SIG-M5 treated with dmso at 0.1 percent for 504 hours (cell line): ENCODE results near the gene LIN52.
"Not testable (repeated sequence)": the region's sequence is repeated elsewhere in the genome, so short reads cannot be mapped to it uniquely, and the experiment has no call there.

Experiments
- DNase-seq: peaks from one replicate; lab custom pipeline; 2025; ENCODE audit not compliant: unreplicated experiment; lab: John Stamatoyannopoulos, UW

The LIN52 gene

GRCh38 chr14:74105381-74105780 is 20.6 kb downstream of the LIN52 start:
- DNase-seq, result no peak

- DNase-seq, result no peak
Observed at GRCh38 chr14:74109369-74109768, 24.6 kb downstream of the LIN52 start.

GRCh38 chr14:74111395-74112216 is 26.9 kb downstream of the LIN52 start:
- peak; percentile 66 for DNase-seq

GRCh38 chr14:74125487-74125886 is 40.7 kb downstream of the LIN52 start:
- not testable (repeated sequence) for DNase-seq

- no peak for DNase-seq
Observed at GRCh38 chr14:74126315-74127013, 41.7 kb downstream of the LIN52 start.

GRCh38 chr14:74127634-74128033 is 42.9 kb downstream of the LIN52 start:
- DNase-seq, result no peak

GRCh38 chr14:74133833-74134481 is 49.2 kb downstream of the LIN52 start:
- no peak for DNase-seq

- no peak for DNase-seq
Observed at GRCh38 chr14:74134484-74134883, 49.7 kb downstream of the LIN52 start.

- DNase-seq, result no peak
Observed at GRCh38 chr14:74135426-74135825, 50.7 kb downstream of the LIN52 start.

GRCh38 chr14:74140374-74140850 is 55.7 kb downstream of the LIN52 start:
- no peak for DNase-seq

GRCh38 chr14:74141703-74142102 is 56.9 kb downstream of the LIN52 start:
- DNase-seq, result no peak

- no peak for DNase-seq
Observed at GRCh38 chr14:74142523-74142922, 57.8 kb downstream of the LIN52 start.

- DNase-seq, result no peak
Observed at GRCh38 chr14:74144789-74145188, 60.0 kb downstream of the LIN52 start.

- no peak for DNase-seq
Observed at GRCh38 chr14:74147571-74147970, 62.8 kb downstream of the LIN52 start.

GRCh38 chr14:74148705-74149104 is 63.9 kb downstream of the LIN52 start:
- DNase-seq, result no peak

- DNase-seq, result no peak
Observed at GRCh38 chr14:74155287-74155686, 70.5 kb downstream of the LIN52 start.

- no peak for DNase-seq
Observed at GRCh38 chr14:74155749-74156148, 71.0 kb downstream of the LIN52 start.

GRCh38 chr14:74160763-74161162 is 76.0 kb downstream of the LIN52 start:
- no peak for DNase-seq

GRCh38 chr14:74161526-74162158 is 76.9 kb downstream of the LIN52 start:
- DNase-seq, result no peak

GRCh38 chr14:74169906-74170305 is 85.2 kb downstream of the LIN52 start:
- no peak for DNase-seq

GRCh38 chr14:74176400-74176793 is 91.6 kb downstream of the LIN52 start:
- peak; percentile 36 for DNase-seq
